ENCODE results near the gene C9orf78.

GRCh38 chr9:129794549-129794948, 40.5 kb downstream of the C9orf78 start:
- no peak for TF ChIP-seq CTCF (IDR thresholded peaks at IDR 0.05)
- TF ChIP-seq POLR2AphosphoS5 (IDR thresholded peaks at IDR 0.05) = no peak
